SK-N-SH (cell line): ENCODE data around the gene BAAT. TPM values are rescaled to one million over a fixed set of nuclear protein-coding genes. Genes with fewer than 3 reads are reported as not detected.

ENCODE experiments used
- CTCF ChIA-PET: fragments of 300-600, 350-600 bp; formaldehyde crosslinking; extraction: SDS; loops from one replicate; lab custom pipeline; 2021; lab: Yijun Ruan, JAX
- POLR2A ChIA-PET: fragments of 350-600 bp; sonication (Branson Sonifier 250); formaldehyde crosslinking; extraction: SDS; loops from one replicate; lab custom pipeline; 2020; ENCODE audit warnings: antibody characterized with exemption, inconsistent platforms; lab: Yijun Ruan, JAX
- DNase-seq: peaks from one replicate; pipeline ENCODE4 v3.0.0; 2012
- H2AFZ ChIP-seq: fragments of 200-600 bp; sonication (generic); 2 replicates; pipeline ENCODE4 v1.8.1; 2016; ENCODE audit warnings: antibody characterized with exemption, mild to moderate bottlenecking, low read depth
- H3F3A ChIP-seq: fragments of 200-600 bp; sonication (generic); replicated peaks from 2 replicates; pipeline ENCODE3; 2016; ENCODE audit warnings: antibody characterized with exemption, mild to moderate bottlenecking; ENCODE audit not compliant: insufficient read depth
- H3K27ac ChIP-seq, 2 experiments: fragments of 200-500 bp in 1 of 2; fragments of 200-600 bp in 1 of 2; sonication (Bioruptor generic) in 1 of 2; sonication (generic), shearing (Covaris generic) in 1 of 2; 2 replicates each; pipeline versions ENCODE4 v1.5.1 to v1.6.1; 2014 to 2016; ENCODE audit warnings: low read depth in 2 of 2, inconsistent platforms in 1 of 2, low read length in 1 of 2, mild to moderate bottlenecking in 1 of 2, mixed read lengths in 1 of 2
- H3K27me3 ChIP-seq: fragments of 200-600 bp; sonication (generic), shearing (Covaris generic); 2 replicates; pipeline ENCODE4 v1.6.1; 2016; ENCODE audit warnings: mixed run types; ENCODE audit not compliant: insufficient read depth
- H3K36me3 ChIP-seq, 2 experiments: fragments of 200-500 bp in 1 of 2; fragments of 200-600 bp in 1 of 2; sonication (Bioruptor generic) in 1 of 2; sonication (generic) in 1 of 2; replicated peaks in 1 of 2; 2 replicates each; pipeline versions ENCODE3 to v1.5.1; 2014 to 2016; ENCODE audit warnings: low read length in 1 of 2, mild to moderate bottlenecking in 1 of 2; ENCODE audit not compliant: insufficient read depth in 2 of 2, control insufficient read depth in 1 of 2
- H3K4me1 ChIP-seq, 2 experiments: fragments of 200-500 bp in 1 of 2; fragments of 200-600 bp in 1 of 2; sonication (Bioruptor generic) in 1 of 2; sonication (generic), shearing (Covaris generic) in 1 of 2; 2 replicates each; pipeline versions ENCODE4 v1.5.1 to v1.6.1; 2014 to 2016; ENCODE audit warnings: low read depth in 1 of 2, low read length in 1 of 2, mixed run types in 1 of 2; ENCODE audit not compliant: insufficient read depth in 2 of 2, control insufficient read depth in 1 of 2
- H3K4me2 ChIP-seq: fragments of 200-600 bp; sonication (generic), shearing (Covaris generic); 2 replicates; pipeline ENCODE4 v1.6.1; 2017; ENCODE audit warnings: mixed run types
- H3K4me3 ChIP-seq, 2 experiments: fragments of 200-500 bp in 1 of 2; fragments of 200-600 bp in 1 of 2; sonication (Bioruptor generic) in 1 of 2; sonication (generic), shearing (Covaris generic) in 1 of 2; 2 replicates each; pipeline versions ENCODE4 v1.5.1 to v1.8.1; 2014 to 2016; ENCODE audit warnings: low read depth in 2 of 2, inconsistent platforms in 1 of 2, low read length in 1 of 2, mild to moderate bottlenecking in 1 of 2, mixed read lengths in 1 of 2, moderate library complexity in 1 of 2
- H3K79me2 ChIP-seq: fragments of 200-600 bp; sonication (generic); 2 replicates; pipeline ENCODE4 v1.8.1; 2017; ENCODE audit warnings: mild to moderate bottlenecking; ENCODE audit not compliant: insufficient read depth
- H3K9ac ChIP-seq: fragments of 200-600 bp; sonication (generic); 2 replicates; pipeline ENCODE4 v1.6.1; 2017; ENCODE audit warnings: mixed run types
- H3K9me2 ChIP-seq: fragments of 200-600 bp; sonication (generic); 2 replicates; pipeline ENCODE4 v1.6.1; 2017; ENCODE audit warnings: mixed run types
- H3K9me3 ChIP-seq: fragments of 200-600 bp; sonication (generic); 2 replicates; pipeline ENCODE4 v1.6.1; 2017; ENCODE audit warnings: mixed run types, mild to moderate bottlenecking, moderate library complexity
- H4K20me1 ChIP-seq: fragments of 200-600 bp; sonication (generic); 2 replicates; pipeline ENCODE4 v1.6.1; 2017; ENCODE audit warnings: mild to moderate bottlenecking, mixed run types; ENCODE audit not compliant: insufficient read depth
- CHD2 ChIP-seq: fragments of 150-350 bp; IDR thresholded peaks from 2 replicates; pipeline ENCODE4 v1.6.1; 2018; ENCODE audit warnings: low read length; ENCODE audit not compliant: partially characterized antibody
- ELF1 ChIP-seq: IDR thresholded peaks from 2 replicates; pipeline ENCODE4 v1.4.0; 2012
- EZH2phosphoT487 ChIP-seq: fragments of 200-600 bp; sonication (generic); IDR thresholded peaks from 2 replicates; pipeline ENCODE4 v1.6.1; 2017; ENCODE audit warnings: low read depth, mixed run types, mild to moderate bottlenecking, antibody characterized with exemption, moderate library complexity, borderline replicate concordance
- GABPA ChIP-seq: IDR thresholded peaks from 2 replicates; pipeline ENCODE4 v1.4.0; 2012; ENCODE audit warnings: low read depth, mild to moderate bottlenecking
- GATA2 ChIP-seq: sonication (generic); formaldehyde crosslinking; IDR thresholded peaks from 2 replicates; pipeline ENCODE4 v1.5.0; 2020; ENCODE audit warnings: mild to moderate bottlenecking, missing genetic modification reagents
- IRF3 ChIP-seq: fragments of 150-350 bp; IDR thresholded peaks from 2 replicates; pipeline ENCODE4 v1.6.1; 2016; ENCODE audit warnings: mild to moderate bottlenecking, low read depth, low read length
- MAX ChIP-seq: IDR thresholded peaks from 2 replicates; pipeline ENCODE4 v1.4.0; 2012; ENCODE audit warnings: low read depth
- TAF1 ChIP-seq: IDR thresholded peaks from 2 replicates; pipeline ENCODE4 v1.6.1; 2012; ENCODE audit warnings: low read depth, mild to moderate bottlenecking, low read length, moderate library complexity, borderline replicate concordance
- TEAD4 ChIP-seq: IDR thresholded peaks from 2 replicates; pipeline ENCODE4 v1.4.0; 2012; ENCODE audit warnings: mild to moderate bottlenecking, borderline replicate concordance; ENCODE audit not compliant: insufficient read depth
- USF1 ChIP-seq: IDR thresholded peaks from 2 replicates; pipeline ENCODE4 v1.4.0; 2012; ENCODE audit warnings: low read depth, borderline replicate concordance
- YY1 ChIP-seq: IDR thresholded peaks from 2 replicates; pipeline ENCODE4 v1.4.0; 2012; ENCODE audit warnings: low read depth, mild to moderate bottlenecking
- ZBTB33 ChIP-seq: IDR thresholded peaks from 2 replicates; pipeline ENCODE4 v1.4.0; 2012; ENCODE audit warnings: low read depth, borderline replicate concordance
- polyA plus RNA-seq, 3 experiments: library from polyadenylated mRNA; depleted of rRNA; stranded (reverse); fragments of >200 nt; gene quantifications; 2 replicates each; pipeline ENCODE4 v1.2.3, GENCODE V29; 2012

The BAAT gene
- polyA plus RNA-seq, 1 of the 3 experiments (the other 2 are of a cell fraction), result 0.02 TPM

GRCh38 chr9:101342595-101342994, 42.2 kb downstream of the BAAT start (continued):
- TF ChIP-seq ZBTB33, result no peak

- no peaks in the 10 kb centered on the region for H3K9me3 ChIP-seq
- CTCF ChIA-PET, result no interaction called here
These were observed 42.8 kb downstream of the BAAT start for GRCh38 chr9:101341958-101342357.

More at GRCh38 chr9:101341958-101342357, 42.8 kb downstream of the BAAT start:
- Histone ChIP-seq H4K20me1 (no peaks in the 10 kb centered on the region), H3K79me2 (no peaks in the 10 kb centered on the region), H3K27ac (no peak overlapping the region), H3K27me3 (0 out of 2 replicates have a peak, but pooled peaks cover 6% of the 10 kb centered on the region), H3K4me1 (no peaks in the 10 kb centered on the region), H2AFZ (no peak overlapping the region), H3K9ac (no peak overlapping the region), H3K4me2 (no peak overlapping the region), H3K9me2 (no peaks in the 10 kb centered on the region), H3K36me3 (no peaks in the 10 kb centered on the region), H3K4me3 (no peak overlapping the region), H3F3A (no peaks in the 10 kb centered on the region)
- TF ChIP-seq ZBTB33 (no peak), EZH2phosphoT487 (no peak), GATA2 (no peak), USF1 (no peak), YY1 (no peak), MAX (no peak), GABPA (no peak), IRF3 (no peak), TEAD4 (no peak), CHD2 (no peak), ELF1 (no peak), TAF1 (no peak)
- POLR2A ChIA-PET, result no interaction called here
- DNase-seq, result no peak
